ENCODE data around the gene ZGPAT. TPM values are rescaled to one million over a fixed set of nuclear protein-coding genes. Genes with fewer than 3 reads are reported as not detected.
A peak's percentile ranks its signal among the peaks of the same experiment; 100 is the strongest.

Gene ZGPAT
- total RNA-seq, 1 donor: 33.4 TPM

- DNase-seq (ENCODE audit: low read depth in 2 of 3, low spot score in 2 of 3): no peak
These were observed 29.8 kb upstream of the ZGPAT start for GRCh38 chr20:63678071-63678470.

- DNase-seq (ENCODE audit: low read depth in 2 of 3, low spot score in 2 of 3): no peak
These were observed 29.0 kb upstream of the ZGPAT start for GRCh38 chr20:63678667-63679465.

GRCh38 chr20:63679799-63680305 lies 28.0 kb upstream of the ZGPAT start:
- no peak for DNase-seq (ENCODE audit: low read depth in 2 of 3, low spot score in 2 of 3)

GRCh38 chr20:63680427-63680826 lies 27.4 kb upstream of the ZGPAT start:
- DNase-seq (ENCODE audit: low read depth in 2 of 3, low spot score in 2 of 3): no peak

GRCh38 chr20:63680857-63681608 lies 26.8 kb upstream of the ZGPAT start:
- no peak for DNase-seq (ENCODE audit: low read depth in 2 of 3, low spot score in 2 of 3)

GRCh38 chr20:63681609-63682142 lies 26.2 kb upstream of the ZGPAT start:
- DNase-seq (ENCODE audit: low read depth in 2 of 3, low spot score in 2 of 3): no peak

- no peak for DNase-seq (ENCODE audit: low read depth in 2 of 3, low spot score in 2 of 3)
These were observed 25.3 kb upstream of the ZGPAT start for GRCh38 chr20:63682384-63683139.

- no peak for DNase-seq (ENCODE audit: low read depth in 2 of 3, low spot score in 2 of 3)
These were observed 22.4 kb upstream of the ZGPAT start for GRCh38 chr20:63685269-63686026.

- no peak for DNase-seq (ENCODE audit: low read depth in 2 of 3, low spot score in 2 of 3)
These were observed 21.7 kb upstream of the ZGPAT start for GRCh38 chr20:63686094-63686491.

GRCh38 chr20:63686492-63687321 lies 21.1 kb upstream of the ZGPAT start:
- DNase-seq (ENCODE audit: low read depth in 2 of 3, low spot score in 2 of 3): peak in 2 of 3 donors; percentile 53 to 54

GRCh38 chr20:63687419-63688178 lies 20.2 kb upstream of the ZGPAT start:
- DNase-seq (ENCODE audit: low read depth in 2 of 3, low spot score in 2 of 3): no peak

- no peak for DNase-seq (ENCODE audit: low read depth in 2 of 3, low spot score in 2 of 3)
These were observed 19.4 kb upstream of the ZGPAT start for GRCh38 chr20:63688228-63689045.

- DNase-seq (ENCODE audit: low read depth in 2 of 3, low spot score in 2 of 3): no peak
These were observed 18.5 kb upstream of the ZGPAT start for GRCh38 chr20:63689046-63690002.

GRCh38 chr20:63690003-63690897 lies 17.6 kb upstream of the ZGPAT start:
- no peak for DNase-seq (ENCODE audit: low read depth in 2 of 3, low spot score in 2 of 3)

GRCh38 chr20:63690898-63691710 lies 16.7 kb upstream of the ZGPAT start:
- DNase-seq (ENCODE audit: low read depth in 2 of 3, low spot score in 2 of 3): no peak

Data from hematopoietic multipotent progenitor cell (in vitro differentiated cells).